ENCODE results near the gene NUAK1.

- TF ChIP-seq EZH2 (IDR thresholded peaks at IDR 0.05) (no peak), CTCF (IDR thresholded peaks at IDR 0.05 in 2 of 3, conservative IDR thresholded peaks at IDR 0.05 in 1 of 3; ENCODE audit: borderline replicate concordance in 1 of 3, insufficient read depth in 1 of 3, low read depth in 2 of 3, low read length in 2 of 3) (no peak)
These were observed 34.7 kb upstream of the NUAK1 start for GRCh38 chr12:106173442-106173841.

Measured in HCT116 (cell line).